Nucleus accumbens (tissue), 56 donors: ENCODE measurements around the gene DNMT3B.

Experiments used
- DNase-seq, 56 donors: peaks; one replicate each; lab custom pipeline; 2025; lab: John Stamatoyannopoulos, UW

The DNMT3B gene

GRCh38 chr20:32847964-32848363 lies 85.8 kb downstream of the DNMT3B start:
- DNase-seq: no peak

DNA sequence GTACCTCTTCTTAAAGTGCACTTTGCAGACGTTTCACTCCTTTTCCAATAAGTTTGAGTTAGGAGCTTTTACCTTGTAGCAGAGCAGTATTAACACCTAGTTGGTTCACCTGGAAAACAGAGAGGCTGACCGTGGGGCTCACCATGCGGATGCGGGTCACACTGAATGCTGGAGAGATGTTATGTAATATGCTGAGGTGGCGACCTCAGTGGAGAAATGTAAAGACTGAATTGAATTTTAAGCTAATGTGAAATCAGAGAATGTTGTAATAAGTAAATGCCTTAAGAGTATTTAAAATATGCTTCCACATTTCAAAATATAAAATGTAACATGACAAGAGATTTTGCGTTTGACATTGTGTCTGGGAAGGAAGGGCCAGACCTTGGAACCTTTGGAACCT lies 86.7 kb downstream of the DNMT3B start:
- DNase-seq: no peak

DNA sequence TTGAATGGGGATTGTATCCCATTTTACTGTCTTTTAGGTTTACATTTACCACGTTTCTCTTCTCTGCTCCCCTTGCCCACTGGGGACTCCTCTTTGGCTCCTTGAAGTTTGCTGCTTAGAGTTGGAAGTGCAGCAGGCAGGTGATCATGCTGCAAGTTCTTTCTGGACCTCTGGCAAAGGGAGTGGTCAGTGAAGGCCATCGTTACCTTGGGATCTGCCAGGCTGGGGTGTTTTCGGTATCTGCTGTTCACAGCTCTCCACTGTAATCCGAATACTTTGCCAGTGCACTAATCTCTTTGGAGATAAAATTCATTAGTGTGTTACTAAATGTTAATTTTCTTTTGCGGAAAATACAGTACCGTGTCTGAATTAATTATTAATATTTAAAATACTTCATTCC lies 87.4 kb downstream of the DNMT3B start:
- DNase-seq: no peak

GRCh38 chr20:32855387-32855786 lies 93.2 kb downstream of the DNMT3B start:
- no peak for DNase-seq

DNA sequence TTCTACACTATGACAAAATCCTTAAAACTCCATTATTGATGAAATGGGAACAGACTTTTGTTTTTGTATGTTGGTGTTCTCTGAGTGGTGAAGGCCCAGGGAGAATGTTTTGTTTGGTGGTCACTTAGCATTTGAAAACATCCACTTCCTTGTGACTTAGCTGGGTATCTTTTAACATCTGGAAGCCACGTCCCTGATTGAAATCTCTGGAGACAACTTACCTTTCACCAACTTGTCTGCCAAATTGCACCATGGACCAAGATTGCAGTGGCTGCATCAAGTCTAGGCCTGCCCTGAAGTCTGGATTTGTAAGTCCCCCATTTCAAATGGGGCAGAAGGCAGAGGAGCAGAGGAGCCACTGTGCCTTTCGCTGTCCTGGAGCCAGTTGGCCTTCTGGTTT lies 96.0 kb downstream of the DNMT3B start:
- DNase-seq: no peak
